Stimulated activated CD8-positive, alpha-beta memory T cell treated with anti-CD3 and anti-CD28 coated beads, Interleukin-15, amount 100 ng/mL, for 48 hours (primary cell): ENCODE data around the gene HDHD5.

ENCODE experiments used
- DNase-seq, 2 donors: peaks; one replicate each; pipeline ENCODE4 v3.0.0-alpha.2; 2020; ENCODE audit warnings: low read depth in 2 of 2

HDHD5 gene

DNA sequence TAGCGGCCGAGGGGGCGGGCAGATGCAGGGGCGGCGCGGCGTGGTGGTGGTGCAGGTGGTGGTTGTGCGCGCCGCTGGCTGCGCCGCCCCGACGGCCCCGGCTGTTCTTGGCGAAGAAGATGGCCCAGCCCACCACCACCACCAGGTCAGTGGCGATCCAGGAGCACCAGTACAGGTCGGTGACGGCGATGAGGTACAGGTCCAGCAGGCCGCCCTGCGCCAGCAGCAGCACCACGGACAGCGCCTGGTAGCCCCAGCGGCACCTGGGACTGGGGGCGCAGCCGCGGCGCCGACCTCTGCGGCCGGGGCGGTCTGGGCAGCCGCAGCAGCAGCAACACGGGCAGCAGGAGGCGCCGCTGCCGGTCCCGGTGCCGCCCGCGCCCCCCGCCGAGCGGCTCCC, 38.8 kb downstream of the HDHD5 start:
- DNase-seq: no peak

GRCh38 chr22:17119481-17120202, 39.4 kb downstream of the HDHD5 start:
- no peak for DNase-seq

DNA sequence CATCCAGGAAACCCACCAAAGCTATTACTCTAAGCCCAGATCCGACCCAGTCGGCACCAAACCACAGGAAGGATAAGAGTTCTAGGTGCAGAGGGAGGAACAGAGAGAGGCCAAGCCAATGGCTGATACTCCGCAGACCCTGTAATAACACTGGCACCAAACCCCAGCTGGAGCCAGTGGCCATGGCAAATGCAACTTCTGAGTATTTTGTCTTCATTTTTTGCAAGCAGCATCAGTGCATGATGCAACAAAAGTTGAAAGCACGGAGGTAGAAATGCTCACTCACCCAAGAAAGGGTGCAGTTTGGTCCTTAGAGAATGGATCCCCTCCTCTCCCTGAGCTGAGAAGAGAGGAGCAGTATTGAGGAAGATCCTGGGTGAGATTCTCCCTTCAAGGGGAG, 40.7 kb downstream of the HDHD5 start:
- DNase-seq: no peak

DNA sequence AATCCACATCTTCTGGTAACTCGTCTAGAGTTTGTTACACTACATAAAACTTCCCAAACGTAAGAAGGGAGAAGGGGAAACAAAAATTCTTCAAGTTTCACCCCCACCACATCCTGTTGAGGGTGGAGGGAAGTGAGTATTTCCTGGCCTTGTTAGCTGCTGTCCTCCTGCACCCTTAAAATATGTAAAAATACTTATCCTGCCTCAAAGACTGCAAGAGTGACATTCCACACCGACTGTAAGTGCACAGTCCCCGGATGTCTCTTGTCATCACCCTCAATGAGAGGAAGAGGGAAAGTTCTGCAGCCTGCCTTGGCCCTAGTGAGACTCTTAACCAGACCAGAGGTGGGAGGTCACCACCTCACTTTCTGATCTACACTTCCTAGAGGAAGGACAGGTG, 41.2 kb downstream of the HDHD5 start:
- no peak for DNase-seq

DNA sequence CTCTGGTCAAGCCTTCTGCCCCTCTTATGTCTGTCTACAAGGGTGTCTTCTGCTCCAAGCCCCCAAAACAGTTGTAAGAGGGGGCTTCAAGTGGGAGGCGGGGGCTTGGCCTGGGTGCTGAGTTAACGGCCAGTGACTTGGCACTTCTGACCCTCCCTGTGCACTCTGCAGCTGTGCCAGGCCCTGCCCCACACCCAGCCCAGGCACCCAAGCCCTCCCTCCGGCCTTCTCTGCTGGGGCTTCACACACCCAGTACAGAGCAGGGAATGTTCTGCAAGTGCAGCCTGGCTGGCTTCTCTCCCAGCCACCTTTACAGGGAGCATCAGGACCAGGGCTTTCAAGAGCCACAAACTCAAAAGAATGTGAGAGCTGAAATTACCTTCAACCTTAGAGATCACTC, 41.7 kb downstream of the HDHD5 start:
- no peak for DNase-seq

- DNase-seq: no peak
These were observed 42.3 kb downstream of the HDHD5 start for GRCh38 chr22:17116572-17117330.

GRCh38 chr22:17115945-17116565, 43.0 kb downstream of the HDHD5 start:
- DNase-seq: no peak

- no peak for DNase-seq
These were observed 43.8 kb downstream of the HDHD5 start for GRCh38 chr22:17115236-17115635.

GRCh38 chr22:17114898-17115235, 44.2 kb downstream of the HDHD5 start:
- DNase-seq: no peak

- DNase-seq: no peak
These were observed 44.7 kb downstream of the HDHD5 start for GRCh38 chr22:17114173-17114897.

- DNase-seq: no peak
These were observed 45.5 kb downstream of the HDHD5 start for GRCh38 chr22:17113600-17113999.

DNA sequence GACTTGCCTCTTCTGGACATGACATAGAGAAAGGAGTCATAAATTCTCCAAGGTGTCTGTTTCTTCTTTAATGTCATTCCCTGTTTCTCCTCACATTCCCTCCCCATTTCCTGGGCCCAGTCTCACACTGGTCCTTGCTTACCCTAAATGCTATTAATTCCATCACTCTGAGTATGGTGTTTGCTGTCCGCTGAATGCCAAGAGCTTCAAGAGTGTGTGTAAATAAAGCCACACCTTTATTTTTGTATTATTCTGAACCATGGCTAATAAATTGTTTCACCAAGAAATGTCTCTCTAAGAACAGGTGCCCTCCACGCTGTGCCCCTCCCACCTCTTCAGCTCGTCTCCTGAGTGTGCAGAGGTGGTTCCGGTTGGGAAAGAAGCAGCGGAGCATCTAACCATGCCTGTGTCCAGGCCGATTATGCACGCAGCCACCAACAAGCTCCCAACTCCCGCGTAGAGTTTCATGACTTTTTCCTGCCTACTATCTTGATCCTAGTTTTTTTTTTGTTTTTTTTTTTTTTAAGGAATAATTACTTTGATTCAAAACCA, 46.5 kb downstream of the HDHD5 start:
- DNase-seq: no peak

GRCh38 chr22:17110791-17111550, 48.1 kb downstream of the HDHD5 start:
- no peak for DNase-seq

GRCh38 chr22:17109976-17110375, 49.1 kb downstream of the HDHD5 start:
- no peak for DNase-seq

- DNase-seq: no peak
These were observed 49.8 kb downstream of the HDHD5 start for GRCh38 chr22:17109113-17109865.

GRCh38 chr22:17108256-17109112, 50.6 kb downstream of the HDHD5 start:
- DNase-seq: no peak

- DNase-seq: no peak
These were observed 51.6 kb downstream of the HDHD5 start for GRCh38 chr22:17107547-17107810.

- DNase-seq: no peak
These were observed 52.1 kb downstream of the HDHD5 start for GRCh38 chr22:17106785-17107546.

- no peak for DNase-seq
These were observed 52.8 kb downstream of the HDHD5 start for GRCh38 chr22:17106161-17106784.
